Progenitor cell of endocrine pancreas (in vitro differentiated cells): ENCODE results near the gene POFUT1. TPM values are rescaled to one million over a fixed set of nuclear protein-coding genes. Genes with fewer than 3 reads are reported as not detected.

Experiments
- DNase-seq: peaks from one replicate; pipeline ENCODE4 v3.0.0; 2021; ENCODE audit warnings: low spot score; ENCODE audit not compliant: unreplicated experiment
- H3K27ac Mint-ChIP-seq: 2 replicates; pipeline ENCODE4 v1.8.0; 2021; ENCODE audit warnings: mild to moderate bottlenecking, moderate library complexity, mixed read lengths
- H3K27me3 Mint-ChIP-seq: 2 replicates; pipeline ENCODE4 v1.8.0; 2021; ENCODE audit warnings: mixed read lengths
- H3K36me3 Mint-ChIP-seq: 2 replicates; pipeline ENCODE4 v1.8.0; 2022; ENCODE audit warnings: mixed read lengths; ENCODE audit not compliant: insufficient read depth
- H3K4me1 Mint-ChIP-seq: 2 replicates; pipeline ENCODE4 v1.8.0; 2021; ENCODE audit warnings: low read depth, mixed read lengths
- H3K4me3 Mint-ChIP-seq: 2 replicates; pipeline ENCODE4 v1.8.0; 2021; ENCODE audit warnings: low read depth, mild to moderate bottlenecking, moderate library complexity, mixed read lengths
- H3K9me3 Mint-ChIP-seq: 2 replicates; pipeline ENCODE4 v1.8.0; 2021; ENCODE audit warnings: low read depth, mixed read lengths
- CTCF ChIP-seq: fragments of 200-600 bp; sonication (generic); IDR thresholded peaks from one replicate; pipeline ENCODE4 v1.5.0; 2021; ENCODE audit warnings: antibody characterized with exemption, mild to moderate bottlenecking; ENCODE audit not compliant: unreplicated experiment
- total RNA-seq: library from RNA; stranded (reverse); gene quantifications from 2 replicates; pipeline ENCODE4 v1.2.1, GENCODE V29; 2021

Gene POFUT1
- total RNA-seq, 1 donor from 2014 or later, result 49.8 TPM

GRCh38 chr20:32224463-32224862 is 16.8 kb downstream of the POFUT1 start:
- Mint-ChIP-seq H3K27ac (no peak overlapping the region), H3K4me3 (no peak overlapping the region), H3K27me3 (no peaks in the 10 kb centered on the region), H3K9me3 (no peaks in the 10 kb centered on the region), H3K4me1 (no peaks in the 10 kb centered on the region), H3K36me3 (peaks cover 22% of the 10 kb centered on the region)
- no peak for DNase-seq
- no peak for TF ChIP-seq CTCF

GRCh38 chr20:32226391-32226790 is 18.7 kb downstream of the POFUT1 start:
- H3K27ac Mint-ChIP-seq, result peak overlapping the region; percentile 26
- TF ChIP-seq CTCF, result no peak
- H3K9me3 Mint-ChIP-seq, result no peaks in the 10 kb centered on the region
- H3K36me3 Mint-ChIP-seq, result peaks cover 22% of the 10 kb centered on the region
- H3K27me3 Mint-ChIP-seq, result no peaks in the 10 kb centered on the region
- H3K4me3 Mint-ChIP-seq, result no peak overlapping the region
- H3K4me1 Mint-ChIP-seq, result no peaks in the 10 kb centered on the region
- DNase-seq, result no peak

GRCh38 chr20:32227306-32227705 is 19.6 kb downstream of the POFUT1 start:
- no peak for DNase-seq
- Mint-ChIP-seq H3K36me3 (peaks cover 29% of the 10 kb centered on the region), H3K4me3 (no peak overlapping the region), H3K27me3 (no peaks in the 10 kb centered on the region), H3K27ac (peak overlapping the region; percentile 86), H3K4me1 (no peaks in the 10 kb centered on the region), H3K9me3 (no peaks in the 10 kb centered on the region)
- no peak for TF ChIP-seq CTCF

- no peak for DNase-seq
- no peak for TF ChIP-seq CTCF
These were observed 20.3 kb downstream of the POFUT1 start for GRCh38 chr20:32227744-32228688.

GRCh38 chr20:32229251-32229747 is 21.6 kb downstream of the POFUT1 start:
- Mint-ChIP-seq H3K36me3 (peaks cover 34% of the 10 kb centered on the region), H3K27ac (peak overlapping the region; percentile 38)

More at GRCh38 chr20:32227744-32228688, 20.3 kb downstream of the POFUT1 start:
- H3K4me1 Mint-ChIP-seq, result no peaks in the 10 kb centered on the region
- H3K4me3 Mint-ChIP-seq, result no peak overlapping the region
- H3K9me3 Mint-ChIP-seq, result no peaks in the 10 kb centered on the region
- peaks cover 28% of the 10 kb centered on the region for H3K36me3 Mint-ChIP-seq
- peak overlapping the region; percentile 86 for H3K27ac Mint-ChIP-seq
- H3K27me3 Mint-ChIP-seq, result no peaks in the 10 kb centered on the region

More at GRCh38 chr20:32229251-32229747, 21.6 kb downstream of the POFUT1 start:
- Mint-ChIP-seq H3K27me3 (no peaks in the 10 kb centered on the region), H3K4me3 (no peak overlapping the region), H3K4me1 (no peaks in the 10 kb centered on the region), H3K9me3 (no peaks in the 10 kb centered on the region)
- DNase-seq, result no peak
- no peak for TF ChIP-seq CTCF
